ENCODE data around the gene A1BG. TPM values are rescaled to one million over a fixed set of nuclear protein-coding genes. Genes with fewer than 3 reads are reported as not detected.

Gene A1BG
- total and polyA plus RNA-seq, 2 experiments from 2014 or later, result 35.9 to 108 TPM

GRCh38 chr19:58353717-58354477 lies 605 bp upstream of the A1BG start:
- no peak overlapping the region for H2AFZ ChIP-seq
- H3K9me3 ChIP-seq (ENCODE audit: low read depth), result no peaks in the 10 kb centered on the region
- no peak for TF ChIP-seq EZH2phosphoT487 (IDR thresholded peaks at IDR 0.05; ENCODE audit: low read depth, severe bottlenecking, unreplicated experiment)
- TF ChIP-seq EZH2 (IDR thresholded peaks at IDR 0.05; ENCODE audit: borderline replicate concordance), result no peak
- TF ChIP-seq CTCF (IDR thresholded peaks at IDR 0.05; ENCODE audit: poor library complexity), result no peak
- peaks cover 2% of the 10 kb centered on the region for H3K79me2 ChIP-seq
- H3K4me1 ChIP-seq (ENCODE audit: insufficient read depth), result no peaks in the 10 kb centered on the region
- H3K9me2 ChIP-seq (replicated peaks; ENCODE audit: insufficient read depth), result no peaks in the 10 kb centered on the region
- H3K4me3 ChIP-seq, result no peak overlapping the region
- no peaks in the 10 kb centered on the region for H4K20me1 ChIP-seq (ENCODE audit: insufficient read depth, poor library complexity, severe bottlenecking)
- H3K4me2 ChIP-seq, result no peak overlapping the region
- H3K27ac ChIP-seq, result no peak overlapping the region
- H3K36me3 ChIP-seq (replicated peaks; ENCODE audit: insufficient read depth, low read depth), result no peaks in the 10 kb centered on the region
- H3K27me3 ChIP-seq, result no peaks in the 10 kb centered on the region
- WGBS (ENCODE audit: low lambda C conversion rate, missing lambda C conversion rate), result 96% methylated on average over 14 of the region's 15 CpGs
- DNase-seq (ENCODE audit: low spot score), result no peak

- Histone ChIP-seq H3K9me3 (ENCODE audit: low read depth) (no peaks in the 10 kb centered on the region), H3K4me2 (no peak overlapping the region), H2AFZ (no peak overlapping the region), H4K20me1 (ENCODE audit: insufficient read depth, poor library complexity, severe bottlenecking) (no peaks in the 10 kb centered on the region), H3K4me1 (ENCODE audit: insufficient read depth) (no peaks in the 10 kb centered on the region), H3K79me2 (peaks cover 6% of the 10 kb centered on the region), H3K4me3 (no peak overlapping the region), H3K9me2 (replicated peaks; ENCODE audit: insufficient read depth) (no peaks in the 10 kb centered on the region), H3K27ac (no peak overlapping the region), H3K36me3 (replicated peaks; ENCODE audit: insufficient read depth, low read depth) (no peaks in the 10 kb centered on the region), H3K27me3 (no peaks in the 10 kb centered on the region)
- WGBS (ENCODE audit: low lambda C conversion rate, missing lambda C conversion rate), result 92% methylated on average over 23 of the region's 23 CpGs
- TF ChIP-seq EZH2 (IDR thresholded peaks at IDR 0.05; ENCODE audit: borderline replicate concordance), result no peak
- no peak for TF ChIP-seq CTCF (IDR thresholded peaks at IDR 0.05; ENCODE audit: poor library complexity)
- TF ChIP-seq EZH2phosphoT487 (IDR thresholded peaks at IDR 0.05; ENCODE audit: low read depth, severe bottlenecking, unreplicated experiment), result no peak
- DNase-seq (ENCODE audit: low spot score), result no peak
Observed at GRCh38 chr19:58351990-58352755, 1.1 kb downstream of the A1BG start.

- peaks cover 13% of the 10 kb centered on the region for H3K79me2 ChIP-seq
- H3K4me1 ChIP-seq (ENCODE audit: insufficient read depth), result peaks cover 2% of the 10 kb centered on the region
- H4K20me1 ChIP-seq (ENCODE audit: insufficient read depth, poor library complexity, severe bottlenecking), result no peaks in the 10 kb centered on the region
- no peaks in the 10 kb centered on the region for H3K9me2 ChIP-seq (replicated peaks; ENCODE audit: insufficient read depth)
- no peak overlapping the region for H3K4me2 ChIP-seq
- H3K4me3 ChIP-seq, result no peak overlapping the region
- no peak overlapping the region for H3K27ac ChIP-seq
- TF ChIP-seq EZH2phosphoT487 (IDR thresholded peaks at IDR 0.05; ENCODE audit: low read depth, severe bottlenecking, unreplicated experiment) (no peak), CTCF (IDR thresholded peaks at IDR 0.05; ENCODE audit: poor library complexity) (no peak), EZH2 (IDR thresholded peaks at IDR 0.05; ENCODE audit: borderline replicate concordance) (no peak)
- DNase-seq (ENCODE audit: low spot score), result no peak
- H3K9me3 ChIP-seq (ENCODE audit: low read depth), result no peaks in the 10 kb centered on the region
- H3K27me3 ChIP-seq, result peaks cover 4% of the 10 kb centered on the region
- H2AFZ ChIP-seq, result no peak overlapping the region
- WGBS (ENCODE audit: low lambda C conversion rate, missing lambda C conversion rate), result 98% methylated on average over 8 of the region's 9 CpGs
- no peaks in the 10 kb centered on the region for H3K36me3 ChIP-seq (replicated peaks; ENCODE audit: insufficient read depth, low read depth)
Observed at GRCh38 chr19:58351558-58351878, 1.8 kb downstream of the A1BG start.
